Activated CD4-positive, alpha-beta T cell treated with anti-CD3 and anti-CD28 coated beads for 36 hours (primary cell): ENCODE data around the gene WNT7B. TPM values are rescaled to one million over a fixed set of nuclear protein-coding genes. Genes with fewer than 3 reads are reported as not detected.

Experiments used
- ATAC-seq: fragments of 200-7000 bp; cut with Tn5 transposase; one replicate; pipeline ENCODE4 v1.10.0; 2021; ENCODE audit warnings: mild to moderate bottlenecking, moderate library complexity
- CTCF ChIA-PET: fragments of 350-600 bp; sonication (Branson Sonifier 250); formaldehyde crosslinking; loops from one replicate; lab custom pipeline; 2021; ENCODE audit warnings: antibody characterized with exemption; lab: Charles Lee
- POLR2A ChIA-PET: fragments of 350-600 bp; sonication (Branson Sonifier 250); formaldehyde crosslinking; loops from one replicate; lab custom pipeline; 2021; ENCODE audit warnings: antibody characterized with exemption, inconsistent platforms; lab: Charles Lee
- DNase-seq: peaks from one replicate; pipeline ENCODE4 v3.0.0-alpha.2; 2020
- H3K27ac Mint-ChIP-seq: one replicate; pipeline ENCODE4 v1.8.0; 2021; ENCODE audit warnings: mixed read lengths
- H3K27me3 Mint-ChIP-seq: one replicate; pipeline ENCODE4 v1.8.0; 2021; ENCODE audit warnings: mixed read lengths
- H3K36me3 Mint-ChIP-seq: one replicate; pipeline ENCODE4 v1.8.0; 2021; ENCODE audit warnings: low read depth, mixed read lengths
- H3K4me1 Mint-ChIP-seq: one replicate; pipeline ENCODE4 v1.8.0; 2021; ENCODE audit warnings: mixed read lengths
- H3K4me3 Mint-ChIP-seq: one replicate; pipeline ENCODE4 v1.8.0; 2021; ENCODE audit warnings: mild to moderate bottlenecking, moderate library complexity, mixed read lengths
- H3K9me3 Mint-ChIP-seq: one replicate; pipeline ENCODE4 v1.8.0; 2021; ENCODE audit warnings: low read depth, mixed read lengths
- intact Hi-C, 2 experiments: fragments of 100-400 bp; cut with DNase I in 1 of 2; cut with micrococcal nuclease in 1 of 2; formaldehyde crosslinking; loops; one replicate each; pipeline versions ENCODE4 v1.14.2 to v1.15.1; 2022 to 2024; cut with DNase I, micrococcal nuclease
- total RNA-seq, 2 experiments: library from RNA; stranded (reverse); gene quantifications; one replicate each; pipeline ENCODE4 v1.2.3, GENCODE V29; 2021

Gene WNT7B
- total RNA-seq, 2 experiments from 2014 or later, result not detected

DNA sequence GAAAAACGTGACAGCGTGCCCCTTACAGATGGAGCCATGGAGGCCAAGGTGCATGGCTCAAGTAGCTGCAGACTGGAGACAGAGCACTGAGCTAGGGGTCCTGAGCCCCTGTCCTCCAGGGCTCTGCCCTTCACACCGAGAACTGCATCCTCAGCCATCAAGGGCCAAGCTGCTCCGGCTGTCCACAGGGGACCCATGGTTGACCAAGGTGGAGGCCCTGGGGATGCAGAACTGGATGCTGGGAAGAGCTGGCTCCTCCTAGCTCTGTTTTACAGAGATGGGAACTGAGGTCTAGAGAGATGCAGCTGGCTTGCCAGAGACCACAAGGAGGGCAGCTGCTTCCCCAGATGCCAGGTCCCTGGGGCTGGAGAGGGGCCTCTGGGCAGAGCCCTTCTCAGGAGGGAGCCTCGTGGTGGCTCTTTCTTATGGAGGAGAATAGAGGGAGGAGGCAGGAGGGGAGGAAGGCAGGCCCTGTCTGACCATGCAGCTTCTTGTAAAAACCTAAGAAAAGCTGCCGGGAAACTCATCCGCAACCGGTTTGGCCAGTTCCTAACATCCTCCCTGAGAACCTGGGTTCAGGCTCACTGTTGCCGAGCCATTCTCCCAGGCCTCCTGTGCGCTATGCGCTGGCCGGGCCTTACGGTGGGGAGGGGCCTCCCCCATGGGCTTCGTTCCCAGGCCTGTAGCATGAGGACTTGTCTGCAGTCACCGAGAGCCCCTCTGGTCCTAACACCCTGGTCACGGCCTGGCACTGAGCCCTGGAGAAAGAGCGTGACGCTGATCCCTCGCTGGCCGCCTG, 80.6 kb downstream of the WNT7B start:
- DNase-seq (no peak), ATAC-seq (no peak)
- Mint-ChIP-seq H3K4me3 (no peak overlapping the region), H3K27me3 (peaks cover 9% of the 10 kb centered on the region), H3K4me1 (no peaks in the 10 kb centered on the region), H3K27ac (no peak overlapping the region), H3K36me3 (no peaks in the 10 kb centered on the region), H3K9me3 (no peaks in the 10 kb centered on the region)
- ChIA-PET CTCF (no interaction called here), POLR2A (interaction anchor here (0.6 kb wide), 1 partner anchor 8 kb away, joined by 3 read pairs; no protein-coding TSS in a partner anchor)
- intact Hi-C loops, result no loop called here

DNA sequence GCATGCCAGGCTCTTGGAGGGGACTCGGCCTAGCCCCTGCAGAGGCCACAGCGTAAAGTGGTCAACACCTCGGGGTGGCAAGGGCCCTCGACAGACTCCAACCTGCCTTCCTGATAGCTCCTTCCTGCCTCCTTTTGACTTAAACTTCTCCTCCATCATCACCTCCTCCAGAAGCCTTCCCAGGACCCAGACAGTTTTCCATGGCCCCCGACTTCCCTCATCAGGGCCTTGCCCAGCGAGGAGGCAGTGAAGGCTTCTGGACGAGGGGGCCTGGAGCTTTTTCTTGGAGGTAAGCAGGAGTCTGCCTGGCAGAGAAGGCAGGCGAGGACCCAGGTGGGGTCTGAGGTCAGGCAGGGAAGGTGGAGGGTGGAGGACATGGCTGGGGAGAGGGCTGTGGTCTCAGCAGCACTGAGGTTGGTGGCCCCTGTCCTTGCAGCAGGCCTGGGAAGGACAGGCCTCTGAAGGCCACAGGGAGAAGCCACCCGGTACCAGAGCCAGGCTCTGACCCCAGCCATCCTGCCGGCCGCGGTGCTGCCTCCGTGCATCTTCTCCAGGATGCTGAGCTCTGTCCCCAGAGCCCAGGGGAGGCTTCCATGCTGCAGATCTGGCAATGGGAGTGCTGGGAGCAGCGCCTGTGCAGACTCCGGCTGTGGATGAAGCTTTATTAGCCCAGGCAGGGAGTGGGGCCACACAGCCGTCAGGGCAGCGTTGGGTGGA, 81.4 kb downstream of the WNT7B start:
- ATAC-seq (no peak), DNase-seq (no peak)
- POLR2A ChIA-PET, result interaction anchor here (0.6 kb wide), 1 partner anchor 8 kb away, joined by 3 read pairs; no protein-coding TSS in a partner anchor
- no peaks in the 10 kb centered on the region for H3K4me1 Mint-ChIP-seq
- H3K27ac Mint-ChIP-seq, result no peak overlapping the region
- intact Hi-C loops, result no loop called here
- H3K9me3 Mint-ChIP-seq, result no peaks in the 10 kb centered on the region
- CTCF ChIA-PET, result no interaction called here
- H3K36me3 Mint-ChIP-seq, result no peaks in the 10 kb centered on the region
- H3K27me3 Mint-ChIP-seq, result peaks cover 12% of the 10 kb centered on the region
- no peak overlapping the region for H3K4me3 Mint-ChIP-seq

DNA sequence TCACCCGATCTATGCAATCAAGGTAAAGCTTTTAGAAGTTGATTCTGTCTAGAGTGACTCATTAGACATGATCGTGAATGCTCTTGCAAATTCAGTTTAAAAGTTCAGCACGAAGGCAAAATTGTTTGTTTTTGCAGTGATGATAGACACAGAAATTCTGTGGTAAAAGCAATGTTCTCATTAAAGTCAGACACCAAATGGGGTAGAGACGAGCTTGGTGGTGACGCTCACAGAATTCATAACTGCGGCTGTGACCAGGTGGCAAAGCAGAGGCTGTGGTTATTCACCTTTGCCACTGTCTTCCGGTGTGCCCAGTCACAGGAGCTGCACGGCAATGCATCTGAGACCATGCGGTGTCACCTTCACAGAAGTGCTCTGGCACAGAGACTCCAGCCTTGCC, 83.4 kb downstream of the WNT7B start:
- Mint-ChIP-seq H3K27ac (no peak overlapping the region), H3K4me3 (no peak overlapping the region), H3K36me3 (no peaks in the 10 kb centered on the region), H3K4me1 (no peaks in the 10 kb centered on the region), H3K27me3 (peaks cover 9% of the 10 kb centered on the region), H3K9me3 (no peaks in the 10 kb centered on the region)
- intact Hi-C loops, result no loop called here
- CTCF ChIA-PET, result interaction anchor here (1.4 kb wide), 1 partner anchor 30 kb away, joined by 4 read pairs; no protein-coding TSS in a partner anchor
- ATAC-seq, result no peak
- POLR2A ChIA-PET, result no interaction called here
- DNase-seq, result no peak

DNA sequence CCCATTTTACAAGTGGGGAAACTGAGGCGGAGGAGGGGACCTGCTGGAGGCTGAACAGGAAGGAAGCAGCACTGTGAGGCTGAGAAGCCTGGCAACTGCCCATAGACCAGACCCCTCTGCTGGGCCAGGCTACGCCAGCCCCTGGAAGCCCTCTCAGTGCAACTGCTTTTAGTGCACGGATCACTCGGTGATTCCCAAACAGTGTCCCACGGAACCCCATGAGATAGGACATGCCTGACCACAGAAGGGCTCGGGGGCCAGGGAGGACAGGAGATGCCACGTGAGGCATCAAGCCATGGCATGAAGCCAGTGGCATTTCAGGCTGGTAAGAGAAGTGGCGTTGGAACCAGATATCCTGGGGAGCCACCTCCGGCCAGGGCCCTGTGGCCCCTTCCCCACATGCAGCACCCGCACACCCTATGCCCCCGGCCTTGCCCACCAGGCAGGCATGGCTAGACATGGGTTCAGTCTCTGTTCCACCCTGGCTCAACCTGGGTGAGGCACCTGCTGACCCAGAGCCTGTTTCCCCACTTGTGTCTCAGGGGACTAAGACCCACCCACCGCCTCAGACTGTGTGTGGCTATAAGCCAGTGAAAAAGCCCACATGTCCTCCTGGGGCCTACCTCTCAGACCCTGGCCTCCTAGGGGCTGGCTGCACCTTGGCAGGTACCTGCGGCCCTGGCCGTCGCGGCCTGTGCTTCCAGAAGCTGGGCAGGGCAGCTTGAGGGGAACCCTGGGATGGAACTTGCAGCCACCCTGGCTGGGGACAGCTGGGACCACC, 84.1 kb downstream of the WNT7B start:
- Mint-ChIP-seq H3K27me3 (peaks cover 12% of the 10 kb centered on the region), H3K4me3 (no peak overlapping the region), H3K9me3 (no peaks in the 10 kb centered on the region), H3K36me3 (no peaks in the 10 kb centered on the region), H3K27ac (no peak overlapping the region), H3K4me1 (no peaks in the 10 kb centered on the region)
- DNase-seq (no peak), ATAC-seq (no peak)
- CTCF ChIA-PET, result no interaction called here
- POLR2A ChIA-PET, result no interaction called here
- intact Hi-C loops, result no loop called here

DNA sequence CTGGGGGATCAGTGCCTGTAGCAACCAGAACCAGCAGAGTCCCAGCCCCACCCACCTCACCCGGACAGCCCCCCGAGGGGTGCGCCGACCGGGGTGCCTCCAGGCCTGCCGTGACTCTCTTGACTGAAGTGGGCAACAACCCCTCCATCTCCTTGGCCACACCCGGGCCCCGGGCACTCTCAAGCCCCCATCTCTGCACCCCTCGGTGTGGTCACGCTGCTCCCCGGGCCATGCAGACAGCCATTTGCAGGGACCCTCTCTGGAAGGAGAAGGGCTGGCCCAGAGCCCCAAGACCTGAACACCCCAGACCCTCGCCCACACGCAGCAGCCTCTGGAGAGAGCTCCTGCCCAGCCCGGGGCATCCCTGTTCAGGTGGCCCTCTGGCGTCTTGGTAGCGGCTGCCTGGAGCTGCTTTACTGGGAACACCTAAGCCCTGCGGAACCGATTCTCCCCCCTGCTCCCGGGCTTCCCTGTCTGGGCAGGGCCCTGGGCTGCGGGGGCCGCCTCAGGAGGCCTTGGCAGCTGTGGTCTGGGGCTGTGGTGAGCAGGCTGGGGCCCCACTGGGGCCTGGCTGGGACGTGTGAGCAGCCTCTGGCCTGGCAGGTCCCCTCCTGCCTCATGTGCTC, 84.9 kb downstream of the WNT7B start:
- H3K27me3 Mint-ChIP-seq, result peaks cover 16% of the 10 kb centered on the region
- H3K4me3 Mint-ChIP-seq, result no peak overlapping the region
- no peaks in the 10 kb centered on the region for H3K9me3 Mint-ChIP-seq
- DNase-seq, result no peak
- ATAC-seq, result no peak
- no peaks in the 10 kb centered on the region for H3K36me3 Mint-ChIP-seq
- no peaks in the 10 kb centered on the region for H3K4me1 Mint-ChIP-seq
- ChIA-PET POLR2A (no interaction called here), CTCF (no interaction called here)
- H3K27ac Mint-ChIP-seq, result no peak overlapping the region
- intact Hi-C loops, result no loop called here

DNA sequence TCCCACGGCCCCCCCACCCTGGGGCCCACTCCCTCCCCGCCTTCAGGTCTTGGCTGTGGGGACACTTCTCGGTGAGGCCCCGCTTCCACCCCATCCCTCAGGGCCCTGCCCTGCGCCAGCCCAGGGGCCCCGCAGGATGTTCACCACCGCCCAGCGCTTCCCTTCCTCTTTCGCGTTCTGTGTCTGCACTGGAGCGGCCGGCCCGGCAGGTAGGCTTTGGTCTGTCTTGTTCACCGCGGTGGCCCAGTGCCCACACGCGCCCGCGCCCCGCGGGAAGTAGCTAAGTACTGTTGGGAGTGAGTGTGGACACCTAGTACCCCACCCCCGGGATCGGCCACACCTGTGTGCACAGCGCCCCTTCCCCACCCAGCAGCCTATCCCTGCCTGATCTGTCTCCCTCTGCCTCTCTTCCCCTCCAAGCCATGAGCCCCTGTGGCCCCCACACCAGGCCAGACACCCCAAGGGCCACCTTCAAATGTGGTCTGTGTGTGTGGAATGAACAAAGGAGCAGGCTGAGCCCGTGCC, 85.4 kb downstream of the WNT7B start:
- DNase-seq (no peak), ATAC-seq (no peak)
- H3K27ac Mint-ChIP-seq, result no peak overlapping the region
- no peaks in the 10 kb centered on the region for H3K4me1 Mint-ChIP-seq
- no peaks in the 10 kb centered on the region for H3K9me3 Mint-ChIP-seq
- intact Hi-C loops, result no loop called here
- H3K4me3 Mint-ChIP-seq, result no peak overlapping the region
- ChIA-PET CTCF (no interaction called here), POLR2A (no interaction called here)
- peaks cover 18% of the 10 kb centered on the region for H3K27me3 Mint-ChIP-seq
- no peaks in the 10 kb centered on the region for H3K36me3 Mint-ChIP-seq

DNA sequence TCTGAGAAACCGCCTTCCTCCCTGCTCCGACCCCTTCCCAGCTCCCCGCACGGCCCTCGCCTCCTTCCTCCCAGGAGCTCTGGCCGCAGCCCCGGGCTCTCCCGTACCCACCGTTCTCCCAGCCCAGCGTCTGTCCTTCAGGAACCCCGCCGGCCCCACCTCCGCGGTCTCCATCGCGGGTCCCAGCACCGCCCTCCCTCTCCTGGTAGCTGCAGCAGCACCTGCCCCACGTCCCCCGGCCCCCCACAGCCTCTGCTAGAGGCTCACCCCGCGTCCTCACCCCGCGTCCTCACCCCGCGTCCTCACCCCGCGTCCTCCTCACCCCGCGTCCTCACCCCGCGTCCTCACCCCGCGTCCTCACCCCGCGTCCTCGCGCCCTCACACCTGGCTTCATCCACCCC, 85.9 kb downstream of the WNT7B start:
- H3K36me3 Mint-ChIP-seq, result no peaks in the 10 kb centered on the region
- ChIA-PET POLR2A (no interaction called here), CTCF (no interaction called here)
- H3K4me1 Mint-ChIP-seq, result no peaks in the 10 kb centered on the region
- DNase-seq (no peak), ATAC-seq (no peak)
- no peaks in the 10 kb centered on the region for H3K9me3 Mint-ChIP-seq
- intact Hi-C loops, result no loop called here
- H3K27me3 Mint-ChIP-seq, result peaks cover 19% of the 10 kb centered on the region
- H3K4me3 Mint-ChIP-seq, result no peak overlapping the region
- H3K27ac Mint-ChIP-seq, result no peak overlapping the region

DNA sequence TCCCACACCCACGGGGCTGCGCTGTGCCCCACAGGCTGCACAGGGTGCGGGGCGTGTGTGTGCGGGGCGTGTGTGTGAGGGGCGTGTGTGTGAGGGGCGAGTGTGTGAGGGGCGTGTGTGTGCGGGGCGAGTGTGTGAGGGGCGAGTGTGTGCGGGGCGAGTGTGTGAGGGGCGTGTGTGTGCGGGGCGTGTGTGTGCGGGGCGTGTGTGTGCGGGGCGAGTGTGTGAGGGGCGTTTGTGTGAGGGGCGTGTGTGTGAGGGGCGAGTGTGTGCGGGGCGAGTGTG, 86.7 kb downstream of the WNT7B start:
- H3K4me1 Mint-ChIP-seq, result no peaks in the 10 kb centered on the region
- no peak overlapping the region for H3K4me3 Mint-ChIP-seq
- H3K27me3 Mint-ChIP-seq, result peaks cover 19% of the 10 kb centered on the region
- ChIA-PET POLR2A (no interaction called here), CTCF (interaction anchor here (0.7 kb wide), 1 partner anchor 245 kb away, joined by 3 read pairs; no protein-coding TSS in a partner anchor)
- H3K9me3 Mint-ChIP-seq, result no peaks in the 10 kb centered on the region
- no peak for ATAC-seq
- intact Hi-C loops, result no loop called here
- H3K36me3 Mint-ChIP-seq, result no peaks in the 10 kb centered on the region
- DNase-seq, result no peak
- H3K27ac Mint-ChIP-seq, result no peak overlapping the region

DNA sequence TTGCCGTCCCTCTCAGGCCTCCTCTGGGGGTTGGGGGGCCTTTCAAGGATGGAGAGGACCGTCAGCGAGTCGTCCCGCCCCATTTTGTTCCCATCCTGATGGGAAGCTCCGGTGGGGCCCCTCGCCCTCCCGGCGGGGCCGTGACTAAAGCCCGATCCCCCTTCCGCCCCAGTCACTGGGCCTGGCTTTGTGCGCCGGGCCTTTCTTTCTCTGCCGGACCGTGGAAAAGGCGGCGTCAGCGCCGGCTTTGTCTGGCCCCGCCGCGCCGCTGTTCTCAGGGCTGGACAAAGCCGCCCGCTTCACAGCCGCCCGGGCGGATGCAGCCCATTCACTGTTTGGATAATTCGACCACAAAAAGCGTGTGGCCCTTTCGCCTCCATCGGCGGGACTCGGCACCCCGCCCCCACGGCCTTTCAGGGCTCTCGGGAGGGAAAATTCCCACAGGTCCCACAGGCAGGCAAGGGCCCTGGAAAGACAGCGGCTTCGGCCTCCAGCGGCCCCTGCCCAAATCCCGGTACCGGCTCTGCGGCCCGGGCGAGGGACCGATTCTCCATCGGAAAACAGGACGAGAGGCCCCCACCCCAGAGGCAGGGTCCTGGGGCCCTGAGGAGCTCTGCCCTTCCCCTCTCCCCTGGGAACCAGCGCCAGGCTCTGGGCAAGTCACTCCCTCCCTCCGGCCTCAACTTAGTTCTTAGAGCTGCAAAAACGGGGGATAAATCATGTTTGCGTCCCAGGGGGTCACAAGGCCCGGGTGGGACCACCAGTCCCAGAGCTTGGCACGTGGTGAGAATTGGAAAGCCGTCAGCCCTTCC, 87.2 kb downstream of the WNT7B start:
- H3K27me3 Mint-ChIP-seq, result peaks cover 19% of the 10 kb centered on the region
- DNase-seq (no peak), ATAC-seq (no peak)
- no peaks in the 10 kb centered on the region for H3K36me3 Mint-ChIP-seq
- ChIA-PET CTCF (interaction anchor here (0.7 kb wide), 1 partner anchor 245 kb away, joined by 3 read pairs; no protein-coding TSS in a partner anchor), POLR2A (no interaction called here)
- H3K9me3 Mint-ChIP-seq, result no peaks in the 10 kb centered on the region
- no peak overlapping the region for H3K4me3 Mint-ChIP-seq
- intact Hi-C loops, result no loop called here
- no peak overlapping the region for H3K27ac Mint-ChIP-seq
- H3K4me1 Mint-ChIP-seq, result no peaks in the 10 kb centered on the region

DNA sequence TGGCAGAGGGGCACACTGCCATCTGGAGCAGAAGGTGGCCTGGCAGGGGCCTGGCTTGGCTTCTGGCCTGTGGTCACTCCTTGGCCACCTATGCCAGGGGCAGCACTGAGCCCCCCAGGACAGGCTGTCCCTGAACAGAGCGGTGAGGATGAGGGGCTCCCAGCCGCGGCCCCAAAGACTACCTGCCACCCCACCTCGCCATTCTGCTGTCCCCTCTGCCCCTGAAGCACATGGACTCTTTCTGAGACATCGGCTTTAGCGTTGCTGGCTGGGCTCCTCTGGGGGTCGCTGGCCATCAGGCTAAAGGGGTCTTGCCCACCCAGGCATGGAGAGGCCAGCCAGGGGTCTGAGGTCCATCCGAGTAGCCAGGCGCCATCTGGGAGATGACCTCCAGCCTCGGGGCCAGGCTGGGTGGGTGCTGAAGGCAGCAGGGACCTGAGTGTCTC, 87.8 kb downstream of the WNT7B start:
- ATAC-seq (no peak), DNase-seq (no peak)
- H3K4me1 Mint-ChIP-seq, result no peaks in the 10 kb centered on the region
- H3K27me3 Mint-ChIP-seq, result peaks cover 19% of the 10 kb centered on the region
- CTCF ChIA-PET, result no interaction called here
- H3K36me3 Mint-ChIP-seq, result no peaks in the 10 kb centered on the region
- POLR2A ChIA-PET, result no interaction called here
- no peak overlapping the region for H3K27ac Mint-ChIP-seq
- no peak overlapping the region for H3K4me3 Mint-ChIP-seq
- no peaks in the 10 kb centered on the region for H3K9me3 Mint-ChIP-seq
- intact Hi-C loops, result no loop called here
